Tibial nerve (tissue), 4 donors: ENCODE results near the gene CD247. TPM values are rescaled to one million over a fixed set of nuclear protein-coding genes. Genes with fewer than 3 reads are reported as not detected.

ENCODE experiments used
- DNase-seq, 2 donors: peaks; one replicate each; pipeline ENCODE4 v3.0.0-alpha.2; 2019; ENCODE audit warnings: low spot score in 2 of 2
- H3K27ac ChIP-seq, 4 donors: fragments of 200-600 bp; sonication (generic) in 3 of 4; one replicate each; pipeline ENCODE4 v1.5.1; 2017 to 2019; ENCODE audit warnings: mild to moderate bottlenecking in 1 of 4
- H3K27me3 ChIP-seq, 2 donors: fragments of 200-600 bp; sonication (generic) in 1 of 2; one replicate each; pipeline versions ENCODE4 v1.5.1 to v1.6.0; 2017 to 2019
- H3K36me3 ChIP-seq, 3 donors: fragments of 200-600 bp; sonication (generic); one replicate each; pipeline ENCODE4 v1.5.1; 2018 to 2019
- H3K4me1 ChIP-seq, 4 donors: fragments of 200-600 bp; sonication (generic) in 3 of 4; one replicate each; pipeline ENCODE4 v1.5.1; 2017 to 2019
- H3K4me3 ChIP-seq, 4 donors: fragments of 200-600 bp; sonication (generic) in 3 of 4; one replicate each; pipeline ENCODE4 v1.5.1; 2017 to 2019; ENCODE audit warnings: mild to moderate bottlenecking in 1 of 4, moderate library complexity in 1 of 4
- H3K9me3 ChIP-seq, 4 donors: fragments of 200-600 bp; sonication (generic) in 3 of 4; one replicate each; pipeline ENCODE4 v1.5.1; 2017 to 2019
- CTCF ChIP-seq, 5 experiments: fragments of 200-600 bp in 3 of 5; fragments of 450-650 bp in 2 of 5; sonication (generic) in 3 of 5; IDR thresholded peaks; one replicate each; pipeline ENCODE4 v1.5.1; 2016 to 2019; ENCODE audit warnings: antibody characterized with exemption in 5 of 5, mild to moderate bottlenecking in 3 of 5, moderate library complexity in 2 of 5
- EP300 ChIP-seq, 2 donors: sonication (generic); formaldehyde crosslinking; IDR thresholded peaks; one replicate each; pipeline ENCODE4 v1.6.1; 2017; ENCODE audit warnings: antibody characterized with exemption in 2 of 2, mild to moderate bottlenecking in 1 of 2
- POLR2A ChIP-seq, 2 donors: fragments of 450-650 bp; IDR thresholded peaks; one replicate each; pipeline ENCODE4 v1.6.1; 2017; ENCODE audit warnings: antibody characterized with exemption in 2 of 2, mild to moderate bottlenecking in 2 of 2, moderate library complexity in 2 of 2
- WGBS, 2 donors: methylation state at CpG; one replicate each; pipeline ENCODE4 v1.1.5; 2018; 5-methylcytosine and 5-hydroxymethylcytosine counted together
- total RNA-seq, 4 donors: library from RNA; depleted of rRNA; stranded (reverse); fragments of >200 nt; gene quantifications; one replicate each; pipeline ENCODE4 v1.1.0, GENCODE V29; 2016

The CD247 gene
- total RNA-seq, 4 donors from 2014 or later, result 1.2 to 1.5 (median 1.4) TPM; not detected in 1

- H3K4me1 ChIP-seq, result no peaks in the 10 kb centered on the region
- H3K4me3 ChIP-seq, result no peak overlapping the region
- 59 to 61% methylated on average over 6 of the region's 6 CpGs for WGBS, 2 donors
- no peaks in the 10 kb centered on the region for H3K36me3 ChIP-seq
- no peak for DNase-seq
- H3K27me3 ChIP-seq, result no peaks in the 10 kb centered on the region
- TF ChIP-seq CTCF (IDR thresholded peaks at IDR 0.05) (no peak), POLR2A (IDR thresholded peaks at IDR 0.05) (no peak), EP300 (IDR thresholded peaks at IDR 0.05) (no peak)
- no peak overlapping the region for H3K27ac ChIP-seq
- no peaks in the 10 kb centered on the region for H3K9me3 ChIP-seq
Measured at GRCh38 chr1:167463875-167464575, 54.3 kb downstream of the CD247 start.

- Histone ChIP-seq H3K27ac (no peak overlapping the region), H3K4me1 (no peaks in the 10 kb centered on the region), H3K27me3 (no peaks in the 10 kb centered on the region), H3K36me3 (no peaks in the 10 kb centered on the region), H3K4me3 (no peak overlapping the region), H3K9me3 (no peaks in the 10 kb centered on the region)
- 70 to 78% methylated on average over 4 of the region's 4 CpGs for WGBS, 2 donors
- TF ChIP-seq POLR2A (IDR thresholded peaks at IDR 0.05) (no peak), EP300 (IDR thresholded peaks at IDR 0.05) (no peak), CTCF (IDR thresholded peaks at IDR 0.05) (no peak)
- no peak for DNase-seq
Measured at GRCh38 chr1:167463080-167463479, 55.2 kb downstream of the CD247 start.

DNA sequence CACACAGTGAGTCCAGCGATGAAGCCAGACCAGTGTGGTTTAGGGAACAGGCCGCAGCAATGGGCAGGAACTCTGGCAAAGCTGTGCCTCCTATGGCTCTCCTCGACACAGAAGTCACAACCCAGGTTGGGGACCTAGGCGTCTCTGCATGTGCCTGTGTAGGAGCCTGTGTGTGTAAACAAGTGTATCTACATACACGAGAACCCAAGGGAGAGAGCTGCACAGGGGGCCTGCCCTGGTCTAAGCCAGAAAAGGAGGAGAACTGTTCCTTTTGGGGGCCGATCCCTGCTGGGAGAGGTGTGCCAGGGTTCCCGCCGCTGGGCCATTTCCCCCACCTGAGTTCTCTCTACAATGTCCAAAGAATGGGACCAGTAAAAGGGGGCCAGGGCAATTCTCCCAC lies 56.0 kb downstream of the CD247 start:
- DNase-seq, result no peak
- Histone ChIP-seq H3K4me3 (no peak overlapping the region), H3K9me3 (no peaks in the 10 kb centered on the region), H3K36me3 (no peaks in the 10 kb centered on the region), H3K4me1 (no peaks in the 10 kb centered on the region), H3K27ac (no peak overlapping the region), H3K27me3 (no peaks in the 10 kb centered on the region)
- 94 to 95% methylated on average over 8 of the region's 8 CpGs for WGBS, 2 donors
- TF ChIP-seq EP300 (IDR thresholded peaks at IDR 0.05), result no peak
- no peak for TF ChIP-seq CTCF (IDR thresholded peaks at IDR 0.05)
- TF ChIP-seq POLR2A (IDR thresholded peaks at IDR 0.05), result no peak

DNA sequence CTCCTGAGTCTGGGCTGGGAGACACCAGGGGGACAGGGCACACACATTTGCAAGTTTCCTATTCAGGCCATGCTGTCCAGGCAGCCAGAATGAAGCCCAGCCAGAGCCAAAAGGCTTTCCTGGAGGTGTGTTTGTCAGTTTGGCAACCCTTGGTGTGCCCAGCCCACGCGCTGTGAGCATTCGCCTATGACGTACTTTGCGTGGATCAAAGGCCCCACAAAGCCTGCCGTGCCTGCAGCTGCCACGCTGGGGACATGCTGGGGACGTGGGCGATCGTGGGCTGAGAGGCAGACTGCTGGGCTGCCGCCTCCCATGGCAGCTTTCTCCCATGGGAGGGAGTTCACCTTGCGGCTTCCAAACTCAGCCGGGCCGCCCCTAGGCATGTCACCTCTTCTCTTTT lies 57.5 kb downstream of the CD247 start:
- no peak overlapping the region for H3K4me3 ChIP-seq

More for the DNA sequence above, 57.5 kb downstream of the CD247 start:
- peaks cover 0 to 7% (median 0%) of the 10 kb centered on the region in 4 donors for H3K4me1 ChIP-seq
- WGBS, 2 donors, result 79 to 81% methylated on average over 11 to 14 of the region's 14 CpGs
- H3K36me3 ChIP-seq, result no peaks in the 10 kb centered on the region
- H3K9me3 ChIP-seq, result no peaks in the 10 kb centered on the region
- DNase-seq, result no peak
- TF ChIP-seq CTCF (IDR thresholded peaks at IDR 0.05) (no peak), EP300 (IDR thresholded peaks at IDR 0.05) (no peak), POLR2A (IDR thresholded peaks at IDR 0.05) (no peak)
- no peaks in the 10 kb centered on the region for H3K27me3 ChIP-seq
- H3K27ac ChIP-seq, result no peak overlapping the region
